ENCODE measurements around the gene PBX3. TPM values are rescaled to one million over a fixed set of nuclear protein-coding genes. Genes with fewer than 3 reads are reported as not detected.

PBX3 gene
- total RNA-seq, 1 experiment from 2014 or later = 1.5 TPM

GRCh38 chr9:126000256-126000655 is 253.1 kb downstream of the PBX3 start:
- Histone ChIP-seq H3K27ac (ENCODE audit: low read depth, low read length, poor library complexity, severe bottlenecking) (no peak overlapping the region), H3K4me3 (ENCODE audit: low read depth, low read length, poor library complexity, severe bottlenecking) (no peak overlapping the region), H3K9me3 (ENCODE audit: low read depth, low read length, poor library complexity, severe bottlenecking) (no peaks in the 10 kb centered on the region), H3K27me3 (replicated peaks; ENCODE audit: insufficient read depth, low read depth, low read length, poor library complexity) (no peaks in the 10 kb centered on the region), H3K36me3 (ENCODE audit: insufficient read depth, low read length, poor library complexity, severe bottlenecking) (no peaks in the 10 kb centered on the region), H3K4me1 (ENCODE audit: insufficient read depth, low read length, poor library complexity, severe bottlenecking) (no peaks in the 10 kb centered on the region)
- POLR2A ChIA-PET (ENCODE audit: low non-redundant PET) = no interaction called here
- CTCF ChIA-PET = no interaction called here
- intact Hi-C loops (cut with micrococcal nuclease; ENCODE audit: unreplicated experiment) = no loop called here
- no peak for DNase-seq (ENCODE audit: low spot score)
- no TSS peak for BruUV-seq (replicated peaks)
- no peak for TF ChIP-seq CTCF (conservative IDR thresholded peaks at IDR 0.05; ENCODE audit: low read depth, low read length)
- TF ChIP-seq EZH2 (IDR thresholded peaks at IDR 0.05; ENCODE audit: borderline replicate concordance, low read depth, low read length, poor library complexity, severe bottlenecking) = no peak

- intact Hi-C loops (cut with micrococcal nuclease; ENCODE audit: unreplicated experiment) = no loop called here
- Histone ChIP-seq H3K36me3 (ENCODE audit: insufficient read depth, low read length, poor library complexity, severe bottlenecking) (no peaks in the 10 kb centered on the region), H3K27ac (ENCODE audit: low read depth, low read length, poor library complexity, severe bottlenecking) (no peak overlapping the region), H3K4me3 (ENCODE audit: low read depth, low read length, poor library complexity, severe bottlenecking) (no peak overlapping the region), H3K27me3 (replicated peaks; ENCODE audit: insufficient read depth, low read depth, low read length, poor library complexity) (no peaks in the 10 kb centered on the region), H3K9me3 (ENCODE audit: low read depth, low read length, poor library complexity, severe bottlenecking) (no peaks in the 10 kb centered on the region), H3K4me1 (ENCODE audit: insufficient read depth, low read length, poor library complexity, severe bottlenecking) (no peaks in the 10 kb centered on the region)
- ChIA-PET CTCF (no interaction called here), POLR2A (ENCODE audit: low non-redundant PET) (no interaction called here)
- no TSS peak for BruUV-seq (replicated peaks)
- DNase-seq (ENCODE audit: low spot score) = no peak
- no peak for TF ChIP-seq CTCF (conservative IDR thresholded peaks at IDR 0.05; ENCODE audit: low read depth, low read length)
- no peak for TF ChIP-seq EZH2 (IDR thresholded peaks at IDR 0.05; ENCODE audit: borderline replicate concordance, low read depth, low read length, poor library complexity, severe bottlenecking)
Observed at GRCh38 chr9:126000731-126001580, 253.8 kb downstream of the PBX3 start.

- Histone ChIP-seq H3K9me3 (ENCODE audit: low read depth, low read length, poor library complexity, severe bottlenecking) (no peaks in the 10 kb centered on the region), H3K27me3 (replicated peaks; ENCODE audit: insufficient read depth, low read depth, low read length, poor library complexity) (no peaks in the 10 kb centered on the region), H3K4me1 (ENCODE audit: insufficient read depth, low read length, poor library complexity, severe bottlenecking) (no peaks in the 10 kb centered on the region), H3K27ac (ENCODE audit: low read depth, low read length, poor library complexity, severe bottlenecking) (no peak overlapping the region), H3K36me3 (ENCODE audit: insufficient read depth, low read length, poor library complexity, severe bottlenecking) (no peaks in the 10 kb centered on the region), H3K4me3 (ENCODE audit: low read depth, low read length, poor library complexity, severe bottlenecking) (no peak overlapping the region)
- ChIA-PET POLR2A (ENCODE audit: low non-redundant PET) (no interaction called here), CTCF (no interaction called here)
- intact Hi-C loops (cut with micrococcal nuclease; ENCODE audit: unreplicated experiment) = no loop called here
- BruUV-seq (replicated peaks) = no TSS peak
- no peak for DNase-seq (ENCODE audit: low spot score)
- TF ChIP-seq EZH2 (IDR thresholded peaks at IDR 0.05; ENCODE audit: borderline replicate concordance, low read depth, low read length, poor library complexity, severe bottlenecking) (no peak), CTCF (conservative IDR thresholded peaks at IDR 0.05; ENCODE audit: low read depth, low read length) (no peak)
Observed at GRCh38 chr9:126001581-126002225, 254.5 kb downstream of the PBX3 start.
